ENCODE results near the gene DDR2. TPM values are rescaled to one million over a fixed set of nuclear protein-coding genes. Genes with fewer than 3 reads are reported as not detected.
"Not testable (repeated sequence)": the region's sequence is repeated elsewhere in the genome, so short reads cannot be mapped to it uniquely, and the experiment has no call there.

Gene DDR2
- total and polyA plus RNA-seq, 8 donors, result 6.8 to 117 (median 34.1) TPM

- no peak for TF ChIP-seq EP300 (IDR thresholded peaks at IDR 0.05)
- TF ChIP-seq POLR2A (IDR thresholded peaks at IDR 0.05), result no peak
- no peak for TF ChIP-seq CTCF (IDR thresholded peaks at IDR 0.05)
- TF ChIP-seq POLR2AphosphoS5 (IDR thresholded peaks at IDR 0.05), result no peak
- 79 to 97% (median 95%) methylated on average over 1 of the region's 1 CpG for WGBS, 5 donors
- Histone ChIP-seq H3K4me1 (no peaks in the 10 kb centered on the region), H3K27me3 (no peaks in the 10 kb centered on the region), H3K27ac (no peak overlapping the region), H3K36me3 (peaks cover 0 to 66% (median 31%) of the 10 kb centered on the region in 4 donors), H3K4me3 (no peak overlapping the region), H3K9me3 (no peaks in the 10 kb centered on the region)
- intact Hi-C loops (cut with DNase I; ENCODE audit: low total_unique reads), result no loop called here
- DNase-seq, result no peak
Observed at GRCh38 chr1:162779043-162779442, 146.8 kb downstream of the DDR2 start.

GRCh38 chr1:162782671-162783070 lies 150.4 kb downstream of the DDR2 start:
- no peak for TF ChIP-seq CTCF (IDR thresholded peaks at IDR 0.05)
- no peak for TF ChIP-seq EP300 (IDR thresholded peaks at IDR 0.05)
- no peak for TF ChIP-seq POLR2A (IDR thresholded peaks at IDR 0.05)
- TF ChIP-seq POLR2AphosphoS5 (IDR thresholded peaks at IDR 0.05), result no peak
- DNase-seq, result no peak
- Histone ChIP-seq H3K4me1 (no peaks in the 10 kb centered on the region), H3K27ac (no peak overlapping the region), H3K9me3 (no peaks in the 10 kb centered on the region), H3K4me3 (no peak overlapping the region), H3K36me3 (peaks cover 0 to 43% (median 20%) of the 10 kb centered on the region in 4 donors), H3K27me3 (no peaks in the 10 kb centered on the region)
- intact Hi-C loops (cut with DNase I; ENCODE audit: low total_unique reads), result no loop called here

- peaks cover 0 to 24% (median 11%) of the 10 kb centered on the region in 4 donors for H3K36me3 ChIP-seq
- DNase-seq; H3K27ac ChIP-seq; H3K27me3 ChIP-seq; H3K9me3 ChIP-seq; intact Hi-C loops (cut with DNase I; ENCODE audit: low total_unique reads); H3K4me1 ChIP-seq; H3K4me3 ChIP-seq: not testable (repeated sequence)
- 71 to 91% (median 79%) methylated on average over 1 of the region's 1 CpG; no CpG with 5 or more reads in 1 of the 5 donors for WGBS, 5 donors
Observed at GRCh38 chr1:162784926-162785325, 152.7 kb downstream of the DDR2 start.

GRCh38 chr1:162788783-162789182 lies 156.5 kb downstream of the DDR2 start:
- peak overlapping the region in 2 of 5 donors; percentile 13 to 91 for H3K27ac ChIP-seq

GRCh38 chr1:162790303-162790984 lies 158.2 kb downstream of the DDR2 start, which contains the start of gene HSD17B7:
TSS of gene HSD17B7 (plus strand) at chr1:162790702. CDS start at chr1:162790801, 99 bp downstream.
- Histone ChIP-seq H3K4me3 (peak within 1 kb of the TSS; percentile 40 to 50 (median 46)), H3K36me3 (peaks cover 0 to 12% (median 4%) of the 10 kb centered on the region in 4 donors), H3K4me1 (peaks cover 0 to 12% (median 5%) of the 10 kb centered on the region in 4 donors), H3K27ac (peak within 1 kb of the TSS; percentile 87 to 94 (median 89))
- H3K27me3 ChIP-seq; intact Hi-C loops (cut with DNase I; ENCODE audit: low total_unique reads); H3K9me3 ChIP-seq: not testable (repeated sequence)
- 1 to 5% (median 2%) methylated on average over 8 to 30 of the region's 49 CpGs for WGBS, 5 donors
- DNase-seq, result peak; percentile 80 to 91
- peak in 1 of 3 donors; percentile 52 for TF ChIP-seq POLR2AphosphoS5 (IDR thresholded peaks at IDR 0.05)

More at GRCh38 chr1:162788783-162789182, 156.5 kb downstream of the DDR2 start:
- H3K27me3 ChIP-seq; H3K9me3 ChIP-seq; H3K36me3 ChIP-seq; H3K4me3 ChIP-seq; intact Hi-C loops (cut with DNase I; ENCODE audit: low total_unique reads): not testable (repeated sequence)
- peak; percentile 31 to 59 for DNase-seq
- 81 to 97% (median 91%) methylated on average over 1 of the region's 1 CpG for WGBS, 5 donors
- peaks cover 0 to 12% (median 2%) of the 10 kb centered on the region in 4 donors for H3K4me1 ChIP-seq

GRCh38 chr1:162790985-162791357 lies 158.7 kb downstream of the DDR2 start:
- Histone ChIP-seq H3K27ac (peak overlapping the region in 4 of 5 donors; percentile 87 to 91 (median 88)), H3K36me3 (peaks cover 0 to 12% (median 4%) of the 10 kb centered on the region in 4 donors), H3K4me1 (peaks cover 0 to 12% (median 5%) of the 10 kb centered on the region in 4 donors), H3K4me3 (peak overlapping the region; percentile 40 to 50 (median 46))
- H3K9me3 ChIP-seq; intact Hi-C loops (cut with DNase I; ENCODE audit: low total_unique reads); H3K27me3 ChIP-seq: not testable (repeated sequence)
- WGBS, 5 donors, result 0 to 4% (median 0%) methylated on average over 3 to 7 of the region's 8 CpGs
- DNase-seq, result peak in 1 of 2 donors; percentile 29

- Histone ChIP-seq H3K36me3 (peaks cover 0 to 17% (median 13%) of the 10 kb centered on the region in 4 donors), H3K4me1 (peaks cover 0 to 12% (median 5%) of the 10 kb centered on the region in 4 donors)
- H3K4me3 ChIP-seq; H3K27me3 ChIP-seq; DNase-seq; H3K9me3 ChIP-seq; intact Hi-C loops (cut with DNase I; ENCODE audit: low total_unique reads); H3K27ac ChIP-seq: not testable (repeated sequence)
- 80 to 93% (median 87%) methylated on average over 1 of the region's 1 CpG for WGBS, 5 donors
Observed at GRCh38 chr1:162794284-162794683, 162.0 kb downstream of the DDR2 start.

- H3K9me3 ChIP-seq; intact Hi-C loops (cut with DNase I; ENCODE audit: low total_unique reads); H3K27me3 ChIP-seq; H3K4me3 ChIP-seq; H3K27ac ChIP-seq; H3K4me1 ChIP-seq; DNase-seq: not testable (repeated sequence)
- peaks cover 3 to 40% (median 30%) of the 10 kb centered on the region in 4 donors for H3K36me3 ChIP-seq
- 53 to 78% (median 62%) methylated on average over 4 of the region's 4 CpGs for WGBS, 5 donors
Observed at GRCh38 chr1:162796617-162797279, 164.5 kb downstream of the DDR2 start.
